Measurements from ENCODE around the gene ARID5B.

GRCh38 chr10:62098278-62099121 is 197.0 kb downstream of the ARID5B start:
- TF ChIP-seq CTCF (tag by site-specific recombination; IDR thresholded peaks at IDR 0.05) (no peak), IKZF3 (tag by site-specific recombination; IDR thresholded peaks at IDR 0.05) (no peak)

Measured in HEK293 (cell line).